Measurements from ENCODE around the gene TTC5.
"Not testable (repeated sequence)": the region's sequence is repeated elsewhere in the genome, so short reads cannot be mapped to it uniquely, and the experiment has no call there.

Gene TTC5, protein sequence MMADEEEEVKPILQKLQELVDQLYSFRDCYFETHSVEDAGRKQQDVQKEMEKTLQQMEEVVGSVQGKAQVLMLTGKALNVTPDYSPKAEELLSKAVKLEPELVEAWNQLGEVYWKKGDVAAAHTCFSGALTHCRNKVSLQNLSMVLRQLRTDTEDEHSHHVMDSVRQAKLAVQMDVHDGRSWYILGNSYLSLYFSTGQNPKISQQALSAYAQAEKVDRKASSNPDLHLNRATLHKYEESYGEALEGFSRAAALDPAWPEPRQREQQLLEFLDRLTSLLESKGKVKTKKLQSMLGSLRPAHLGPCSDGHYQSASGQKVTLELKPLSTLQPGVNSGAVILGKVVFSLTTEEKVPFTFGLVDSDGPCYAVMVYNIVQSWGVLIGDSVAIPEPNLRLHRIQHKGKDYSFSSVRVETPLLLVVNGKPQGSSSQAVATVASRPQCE

DNA sequence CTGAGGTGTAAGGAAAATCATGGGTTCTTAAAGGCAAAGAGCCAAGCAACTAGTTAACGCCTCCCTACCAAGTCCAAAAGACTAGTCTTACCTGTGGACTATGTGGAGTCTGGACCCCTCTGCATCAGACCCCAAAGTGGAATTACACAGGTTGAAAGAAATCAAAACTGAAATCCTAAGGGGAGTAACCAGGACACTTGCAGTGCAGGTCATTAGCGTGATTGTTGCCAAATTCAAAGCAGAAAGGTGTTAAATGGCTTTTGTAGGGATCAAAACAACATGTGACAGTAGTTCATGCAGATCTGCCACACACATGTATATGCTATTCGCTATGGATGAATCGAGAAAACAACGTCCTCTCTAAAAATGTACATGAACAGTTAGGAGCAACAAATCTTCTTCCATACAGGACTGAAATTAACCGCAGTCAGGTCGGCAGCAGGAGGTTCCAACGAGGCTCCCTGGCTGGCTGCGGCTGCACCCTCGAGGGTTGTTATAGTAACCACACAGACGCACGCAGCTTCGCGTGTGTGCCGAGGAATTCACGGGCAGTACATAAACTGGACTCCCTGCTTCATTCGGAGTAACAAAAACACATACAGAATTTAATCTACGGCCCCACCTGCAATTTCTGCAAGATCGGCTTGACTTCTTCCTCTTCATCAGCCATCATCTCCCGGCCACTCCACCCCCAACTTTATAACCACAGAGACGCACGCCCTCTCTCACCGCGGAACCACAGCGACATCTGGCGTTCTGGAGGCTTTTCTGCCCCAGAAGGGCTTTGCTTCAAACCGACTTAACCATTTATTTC is at the start of gene TTC5:
Gene TTC5 (minus strand): TSS at position 687 of the 814 bp plus-strand sequence. CDS start 14 bp downstream, at position 673.
- DNase-seq = peak; percentile 86

GRCh38 chr14:20350860-20351259 is 45.1 kb upstream of the TTC5 start:
- no peak for DNase-seq

DNA sequence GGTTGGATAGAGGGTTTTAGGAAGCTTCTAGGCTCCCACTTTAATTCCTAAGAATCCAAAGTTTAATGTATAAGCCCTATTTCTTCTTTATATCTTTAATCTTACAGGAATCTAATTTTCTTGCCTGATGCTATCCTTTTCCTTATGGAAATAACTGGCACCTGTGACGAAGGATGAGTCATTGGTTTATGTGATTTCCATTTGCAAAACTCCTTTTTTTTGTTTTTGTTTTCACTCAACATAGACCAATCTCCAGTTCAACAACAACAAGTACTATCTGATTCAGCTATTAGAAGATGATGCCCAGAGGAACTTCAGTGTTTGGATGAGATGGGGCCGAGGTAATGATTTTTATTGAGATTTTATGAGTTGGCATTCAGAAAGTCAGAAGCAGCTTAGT is 44.5 kb upstream of the TTC5 start:
- no peak for DNase-seq

GRCh38 chr14:20347747-20348146 is 42.0 kb upstream of the TTC5 start:
- DNase-seq = no peak

DNA sequence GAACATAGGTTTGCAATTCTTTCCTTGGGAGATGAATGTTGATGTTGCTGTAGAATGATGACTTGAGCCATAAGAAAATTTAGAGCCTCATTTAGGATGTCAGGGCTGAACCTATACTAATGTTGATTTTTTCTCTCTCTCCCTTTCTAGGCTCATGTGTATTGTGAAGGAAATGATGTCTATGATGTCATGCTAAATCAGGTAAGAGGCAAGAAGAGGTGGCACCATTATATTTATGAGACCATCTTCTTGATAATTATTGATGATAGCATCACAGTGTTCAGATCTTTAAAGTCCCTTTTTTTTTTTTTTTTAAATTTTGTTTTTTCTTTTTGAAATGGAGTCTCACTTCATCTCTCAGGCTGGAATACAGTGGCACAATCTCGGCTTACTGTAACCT is 41.0 kb upstream of the TTC5 start:
- no peak for DNase-seq

DNA sequence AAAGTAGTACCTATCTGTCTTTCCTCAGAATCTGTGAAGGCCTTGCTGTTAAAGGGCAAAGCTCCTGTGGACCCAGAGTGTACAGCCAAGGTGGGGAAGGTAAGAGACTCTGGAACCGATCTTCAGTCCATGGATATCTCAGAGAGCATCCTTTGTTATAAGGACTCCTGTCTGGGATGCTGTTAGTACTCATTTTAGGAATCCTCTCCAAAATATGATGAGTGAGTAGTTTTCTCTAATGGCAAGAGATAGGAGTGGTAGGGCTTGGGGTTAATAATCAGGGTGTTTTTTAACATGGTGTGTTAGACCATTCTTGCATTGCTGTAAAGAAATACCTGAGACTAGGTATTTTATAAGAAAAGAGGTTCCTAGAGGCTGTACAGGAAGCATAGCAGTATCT is 39.6 kb upstream of the TTC5 start:
- DNase-seq = no peak

GRCh38 chr14:20343862-20344220 is 38.1 kb upstream of the TTC5 start:
- DNase-seq = no peak

- DNase-seq = peak; percentile 95
These were observed 37.5 kb upstream of the TTC5 start, which contains the start of gene PARP2 for GRCh38 chr14:20343092-20343861. TSS of gene PARP2 (plus strand) at chr14:20343635. CDS start at chr14:20343642, 7 bp downstream.

DNA sequence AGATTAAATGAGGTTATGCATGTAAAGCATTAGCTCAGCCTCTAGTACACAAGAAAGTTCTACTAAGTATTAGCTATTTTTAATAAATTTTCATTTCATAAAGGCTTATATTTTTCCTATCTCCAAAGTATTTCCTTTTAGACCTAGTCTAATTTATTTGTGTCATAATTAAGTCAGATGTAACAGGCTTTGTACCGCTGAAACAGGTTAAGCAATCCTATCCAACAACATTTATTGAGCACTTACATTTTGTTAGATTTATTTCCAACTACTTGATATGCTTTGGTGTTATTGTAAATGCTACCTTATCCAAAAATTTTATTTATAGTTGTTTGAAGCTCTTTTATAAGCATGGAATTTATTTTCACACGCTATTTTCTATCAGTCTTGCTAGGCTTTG is 35.9 kb upstream of the TTC5 start:
- no peak for DNase-seq

DNA sequence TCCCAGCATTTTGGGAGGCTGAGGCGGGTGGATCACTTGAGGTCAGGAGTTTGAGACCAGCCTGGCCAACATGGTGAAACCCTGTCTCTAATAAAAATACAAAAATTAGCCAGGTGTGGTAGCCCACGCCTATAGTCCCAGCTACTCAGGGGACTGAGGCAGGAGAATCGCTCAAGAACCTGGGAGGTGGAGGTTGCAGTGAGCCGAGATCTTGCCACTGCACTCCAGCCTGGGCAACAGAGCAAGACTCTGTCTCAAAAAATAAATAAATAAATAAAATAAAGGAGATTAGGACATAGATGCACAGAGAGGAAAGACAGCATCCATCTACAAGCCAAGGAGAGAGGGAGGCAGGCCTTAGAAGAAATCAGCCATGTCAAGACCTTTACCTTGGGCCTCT is 35.3 kb upstream of the TTC5 start:
- not testable (repeated sequence) for DNase-seq

DNA sequence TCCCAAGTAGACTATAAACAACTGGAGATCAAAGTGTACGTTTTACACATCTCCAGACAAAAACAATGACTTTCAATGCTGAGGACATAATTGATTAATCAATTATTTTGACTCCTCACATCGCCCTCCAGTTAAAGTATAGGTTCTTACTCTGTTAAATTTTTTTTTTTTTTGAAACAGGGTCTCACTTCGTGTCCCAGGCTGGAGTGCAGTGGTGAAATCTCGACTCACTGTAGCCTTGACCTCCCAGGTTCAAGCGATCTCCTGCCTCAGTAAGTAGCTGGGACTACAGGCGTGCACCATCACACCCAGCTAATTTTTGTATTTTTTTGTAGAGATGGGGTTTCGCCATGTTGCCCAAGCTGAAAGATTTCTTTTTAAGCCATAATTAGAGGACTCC is 28.3 kb upstream of the TTC5 start:
- DNase-seq = no peak

- no peak for DNase-seq
These were observed 27.7 kb upstream of the TTC5 start for GRCh38 chr14:20333494-20333841.

DNA sequence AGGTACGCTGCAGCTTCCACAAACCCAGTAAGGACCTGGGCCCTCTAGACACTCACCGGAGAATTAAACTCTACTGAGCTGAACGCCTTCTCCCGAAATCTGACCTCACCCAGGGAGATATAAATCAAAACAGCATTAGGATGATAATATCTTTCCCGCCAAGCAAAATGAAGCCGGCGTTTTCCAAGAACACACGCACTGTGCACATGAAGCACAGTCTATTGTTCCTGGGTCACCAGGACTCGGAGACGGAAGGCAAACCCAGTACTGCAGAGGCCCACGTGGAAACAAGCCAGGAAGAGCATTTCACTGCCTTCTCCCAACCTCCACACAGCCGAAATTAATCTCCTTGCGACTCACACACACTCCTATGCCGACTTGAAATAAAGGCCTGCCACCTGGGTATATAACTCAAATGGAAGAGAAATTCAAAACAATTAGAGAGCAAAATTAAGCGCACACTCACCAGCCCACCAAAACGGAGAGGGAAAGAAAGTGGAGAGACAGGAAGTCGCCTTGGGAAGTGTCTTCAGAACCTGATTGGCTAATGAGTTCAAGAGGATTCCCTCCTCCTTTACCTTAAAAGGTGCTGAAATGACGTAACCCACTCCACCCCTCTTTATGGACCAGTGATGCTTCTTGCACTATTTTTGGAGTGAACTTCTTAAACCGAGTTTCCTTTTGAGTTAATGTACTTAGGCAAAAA is 27.2 kb upstream of the TTC5 start, which contains the start of gene CCNB1IP1:
Gene CCNB1IP1 (minus strand): TSS at position 492 of the 706 bp plus-strand sequence. CDS start 16,756 bp downstream, outside the sequence.
- peak; percentile 55 for DNase-seq

DNA sequence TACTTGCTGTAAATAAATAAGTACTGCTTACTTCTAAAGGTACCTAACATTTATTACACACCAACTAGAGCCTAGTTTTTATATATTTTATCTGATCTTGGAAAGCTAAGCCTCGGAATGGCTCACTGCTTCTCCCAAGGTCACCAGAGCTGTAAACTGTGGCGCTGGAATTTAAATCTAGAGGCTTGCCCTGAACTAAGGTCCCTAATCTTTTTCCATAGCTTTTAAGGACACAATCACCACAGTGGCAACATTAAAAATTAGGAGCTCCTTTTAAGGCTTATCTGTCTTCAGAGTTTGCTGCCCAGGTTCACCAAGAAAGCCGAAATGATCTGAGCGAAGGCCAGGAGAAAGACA is 26.7 kb upstream of the TTC5 start:
- DNase-seq = no peak

GRCh38 chr14:20331053-20331613 is 25.4 kb upstream of the TTC5 start:
- DNase-seq = no peak

DNA sequence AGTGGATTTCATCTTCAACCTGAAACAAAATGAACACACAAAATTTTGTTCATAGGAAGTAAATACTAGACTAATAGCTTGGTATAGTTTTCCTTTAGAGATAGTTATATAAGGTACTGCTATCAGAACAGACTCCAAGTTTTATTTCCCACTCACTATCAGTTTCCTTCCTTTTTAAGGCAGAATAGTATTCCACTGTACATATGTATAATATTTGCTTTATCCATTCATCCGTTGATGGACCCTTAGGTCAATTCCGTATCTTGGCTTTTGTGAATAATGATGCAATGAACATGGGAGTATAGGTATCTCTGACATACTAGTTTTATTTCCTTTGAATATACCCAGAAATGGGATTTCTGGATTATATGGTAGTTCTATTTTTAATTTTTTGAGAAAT is 23.6 kb upstream of the TTC5 start:
- no peak for DNase-seq

- DNase-seq = no peak
These were observed 23.0 kb upstream of the TTC5 start for GRCh38 chr14:20328705-20329104.

DNA sequence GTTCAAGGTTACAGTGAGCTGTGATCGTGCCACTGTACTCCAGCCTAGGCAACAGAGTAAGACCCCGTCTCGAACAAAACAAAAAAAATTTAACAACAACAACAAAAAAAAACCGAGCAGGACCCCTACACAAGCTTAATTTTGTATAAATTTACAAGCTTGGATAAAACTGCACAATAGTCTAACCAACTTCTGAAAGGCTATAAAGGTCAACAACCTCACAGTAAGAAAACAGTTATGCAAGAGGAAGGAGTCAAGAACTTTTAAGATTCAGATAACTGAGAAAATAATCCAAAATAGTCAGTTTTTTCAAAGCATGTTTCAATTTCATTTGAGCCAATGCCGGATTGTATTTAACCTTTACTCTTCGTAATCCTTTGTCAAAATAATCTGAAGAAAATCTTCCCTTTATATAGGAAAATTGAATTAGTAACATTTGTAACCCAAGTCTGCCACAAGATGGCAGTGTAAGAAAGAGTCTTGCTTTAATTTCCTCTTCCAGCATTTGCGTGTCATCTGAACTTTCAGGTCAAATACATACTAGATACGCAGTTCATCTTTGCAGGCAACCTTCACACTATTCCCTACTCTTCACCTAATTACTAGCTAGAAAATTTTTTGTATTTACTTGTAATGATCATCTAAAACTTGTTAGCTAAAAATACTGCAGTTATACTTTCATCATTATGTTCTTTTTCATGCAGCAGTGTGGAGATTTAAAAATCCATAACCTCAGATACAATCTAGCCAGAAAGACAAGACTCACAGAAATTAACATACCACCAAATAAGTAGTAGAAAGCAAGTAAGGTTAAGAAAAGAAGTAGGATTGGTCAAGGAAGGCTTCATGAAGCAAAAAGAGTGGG is 21.5 kb upstream of the TTC5 start:
- no peak for DNase-seq

DNA sequence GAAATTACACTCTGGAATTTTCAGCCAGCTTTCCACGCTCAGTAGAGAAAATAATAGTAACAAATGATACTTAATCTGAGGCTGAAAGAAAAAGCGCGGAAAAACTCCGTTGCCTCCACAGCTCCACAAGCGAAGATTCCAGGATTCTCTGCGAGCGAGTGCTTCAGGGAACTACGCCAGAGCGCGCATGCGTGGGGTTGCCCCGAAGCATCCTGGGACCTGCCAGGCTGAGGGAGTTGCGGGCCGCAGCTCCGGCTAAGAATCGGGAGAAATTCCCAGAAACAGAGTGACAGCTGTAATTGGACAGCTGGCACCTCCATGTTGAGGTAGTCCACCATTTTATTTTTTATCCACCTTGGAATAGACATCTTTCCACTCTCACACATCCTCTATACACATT is 12.0 kb upstream of the TTC5 start:
- no peak for DNase-seq

GRCh38 chr14:20314026-20314425 is 8.3 kb upstream of the TTC5 start:
- no peak for DNase-seq

DNA sequence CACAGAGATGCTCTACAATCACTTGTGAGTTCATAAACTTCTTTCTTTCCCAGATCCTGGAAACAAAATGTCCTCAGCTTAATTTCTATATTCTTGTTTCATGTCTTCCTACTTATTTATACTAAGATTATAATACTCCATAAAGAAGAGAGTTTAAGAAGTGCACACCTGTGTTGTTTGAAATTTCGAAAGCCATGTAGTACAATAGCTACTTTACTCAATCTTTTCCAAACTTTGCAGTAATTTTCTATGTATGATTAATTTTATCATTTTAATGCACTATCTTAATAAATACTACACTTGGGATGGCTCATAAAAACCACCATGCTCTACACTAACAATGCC is 300 bp upstream of the TTC5 start:
- DNase-seq = no peak
